ENCODE measurements around the gene KBTBD7. TPM values are rescaled to one million over a fixed set of nuclear protein-coding genes. Genes with fewer than 3 reads are reported as not detected.

The KBTBD7 gene
- total and polyA plus RNA-seq, 2 donors (not counting 1 experiment from before 2014, with no cell fraction given), result 0.73 to 9.2 TPM

GRCh38 chr13:41199526-41199925 lies 5.2 kb upstream of the KBTBD7 start:
- ATAC-seq (ENCODE audit: low read depth) (peak; percentile 89), DNase-seq (peak; percentile 88)
- Histone ChIP-seq H3K27me3 (replicated peaks in 1 of 4; ENCODE audit: control extremely low read depth in 1 of 4, control insufficient read depth in 3 of 4, insufficient read depth in 4 of 4, low read length in 3 of 4) (no peaks in the 10 kb centered on the region), H2AFZ (ENCODE audit: insufficient read depth, low read depth, low read length, poor library complexity, severe bottlenecking) (peak overlapping the region; percentile 3), H3K4me3 (ENCODE audit: control extremely low read depth in 1 of 5, extremely low read depth in 1 of 5, insufficient read depth in 1 of 5, low read depth in 2 of 5, low read length in 4 of 5) (peak overlapping the region in 2 of 5 experiments; percentile 5 to 47), H3K79me2 (ENCODE audit: control insufficient read depth, insufficient read depth, low read length) (no peaks in the 10 kb centered on the region), H3K4me1 (ENCODE audit: control insufficient read depth in 2 of 2, insufficient read depth in 2 of 2, low read length in 2 of 2) (peaks cover 35% of the 10 kb centered on the region in 2 donors), H3K4me2 (replicated peaks; ENCODE audit: low read depth, low read length, poor library complexity, severe bottlenecking) (peak overlapping the region; percentile 66), H3K27ac (ENCODE audit: low read length in 2 of 2) (peak overlapping the region; percentile 71 to 100), H3K36me3 (replicated peaks in 1 of 2; ENCODE audit: control extremely low read depth in 1 of 2, control insufficient read depth in 1 of 2, extremely low read depth in 1 of 2, insufficient read depth in 2 of 2, low read length in 1 of 2) (no peaks in the 10 kb centered on the region), H3K9me3 (ENCODE audit: control extremely low read depth in 1 of 3, control insufficient read depth in 2 of 3, insufficient read depth in 1 of 3, low read length in 2 of 3) (peaks cover 0 to 7% (median 2%) of the 10 kb centered on the region in 3 donors), H4K20me1 (ENCODE audit: control insufficient read depth, insufficient read depth, low read length, poor library complexity, severe bottlenecking) (no peaks in the 10 kb centered on the region), H3K9ac (ENCODE audit: low read length) (peak overlapping the region; percentile 69)
- Mint-ChIP-seq H3K4me1 (peaks cover 42% of the 10 kb centered on the region), H3K27me3 (no peaks in the 10 kb centered on the region), H3K4me3 (peak overlapping the region; percentile 51), H3K9me3 (ENCODE audit: insufficient read depth) (peaks cover 5% of the 10 kb centered on the region), H3K27ac (peak overlapping the region; percentile 98)
- POLR2A ChIA-PET, result interaction anchor here (2.4 kb wide), 1 partner anchor 139 kb away, joined by 11 read pairs; the partner anchor contains the start of gene WBP4
- TF ChIP-seq CTCF (IDR thresholded peaks at IDR 0.05), result no peak
- TF ChIP-seq EZH2 (IDR thresholded peaks at IDR 0.05; ENCODE audit: borderline replicate concordance, insufficient read depth, low read depth, low read length, poor library complexity, severe bottlenecking), result no peak
- no CpG with 5 or more reads among the region's 2 CpGs for WGBS (ENCODE audit: insufficient coverage)
- CTCF ChIA-PET, result interaction anchor here (1.0 to 1.9 kb wide), 2 partner anchors 21 to 23 kb away, joined by 5 to 15 read pairs; no protein-coding TSS in a partner anchor
- intact Hi-C loops (cut with micrococcal nuclease), result loop anchor here (1.0 to 10.0 kb wide), 7 partner anchors 23 to 1175 kb away; partner anchors contain the start of genes KBTBD6 and MTRF1

GRCh38 chr13:41199079-41199478 lies 4.7 kb upstream of the KBTBD7 start:
- peak overlapping the region; percentile 71 to 100 for H3K27ac ChIP-seq (ENCODE audit: low read length in 2 of 2)
- peak overlapping the region; percentile 3 for H2AFZ ChIP-seq (ENCODE audit: insufficient read depth, low read depth, low read length, poor library complexity, severe bottlenecking)
- ChIA-PET POLR2A (interaction anchor here (2.4 kb wide), 1 partner anchor 138 kb away, joined by 11 read pairs; the partner anchor contains the start of gene WBP4), CTCF (interaction anchor here (0.5 to 1.9 kb wide), 3 partner anchors 21 to 366 kb away, joined by 5 to 15 read pairs (median 6); no protein-coding TSS in a partner anchor)
- Mint-ChIP-seq H3K4me1 (peaks cover 47% of the 10 kb centered on the region), H3K9me3 (ENCODE audit: insufficient read depth) (peaks cover 5% of the 10 kb centered on the region), H3K27ac (peak overlapping the region; percentile 98), H3K4me3 (peak overlapping the region; percentile 51), H3K27me3 (no peaks in the 10 kb centered on the region)
- DNase-seq (peak; percentile 80), ATAC-seq (ENCODE audit: low read depth) (peak; percentile 28)
- H3K9ac ChIP-seq (ENCODE audit: low read length), result peak overlapping the region; percentile 69
- peaks cover 0 to 7% (median 2%) of the 10 kb centered on the region in 3 donors for H3K9me3 ChIP-seq (ENCODE audit: control extremely low read depth in 1 of 3, control insufficient read depth in 2 of 3, insufficient read depth in 1 of 3, low read length in 2 of 3)
- peak overlapping the region in 2 of 5 experiments; percentile 5 to 47 for H3K4me3 ChIP-seq (ENCODE audit: control extremely low read depth in 1 of 5, extremely low read depth in 1 of 5, insufficient read depth in 1 of 5, low read depth in 2 of 5, low read length in 4 of 5)
- H3K4me2 ChIP-seq (replicated peaks; ENCODE audit: low read depth, low read length, poor library complexity, severe bottlenecking), result peak overlapping the region; percentile 66
- H3K4me1 ChIP-seq (ENCODE audit: control insufficient read depth in 2 of 2, insufficient read depth in 2 of 2, low read length in 2 of 2), result peaks cover 35 to 37% of the 10 kb centered on the region in 2 donors
- TF ChIP-seq CTCF (IDR thresholded peaks at IDR 0.05), result no peak
- TF ChIP-seq EZH2 (IDR thresholded peaks at IDR 0.05; ENCODE audit: borderline replicate concordance, insufficient read depth, low read depth, low read length, poor library complexity, severe bottlenecking), result no peak
- H3K79me2 ChIP-seq (ENCODE audit: control insufficient read depth, insufficient read depth, low read length), result peaks cover 1% of the 10 kb centered on the region
- intact Hi-C loops (cut with micrococcal nuclease), result loop anchor here (1.0 to 10.0 kb wide), 7 partner anchors 23 to 1176 kb away; partner anchors contain the start of genes KBTBD6 and MTRF1
- H3K27me3 ChIP-seq (replicated peaks in 1 of 4; ENCODE audit: control extremely low read depth in 1 of 4, control insufficient read depth in 3 of 4, insufficient read depth in 4 of 4, low read length in 3 of 4), result no peaks in the 10 kb centered on the region
- no peaks in the 10 kb centered on the region for H4K20me1 ChIP-seq (ENCODE audit: control insufficient read depth, insufficient read depth, low read length, poor library complexity, severe bottlenecking)
- WGBS (ENCODE audit: insufficient coverage), result no CpG with 5 or more reads among the region's 5 CpGs
- no peaks in the 10 kb centered on the region for H3K36me3 ChIP-seq (replicated peaks in 1 of 2; ENCODE audit: control extremely low read depth in 1 of 2, control insufficient read depth in 1 of 2, extremely low read depth in 1 of 2, insufficient read depth in 2 of 2, low read length in 1 of 2)

Data from B cell (primary cell).